ENCODE data around the gene ARHGEF37. TPM values are rescaled to one million over a fixed set of nuclear protein-coding genes. Genes with fewer than 3 reads are reported as not detected.

The ARHGEF37 gene
- total RNA-seq, 1 donor from 2014 or later: 1.1 TPM

DNA sequence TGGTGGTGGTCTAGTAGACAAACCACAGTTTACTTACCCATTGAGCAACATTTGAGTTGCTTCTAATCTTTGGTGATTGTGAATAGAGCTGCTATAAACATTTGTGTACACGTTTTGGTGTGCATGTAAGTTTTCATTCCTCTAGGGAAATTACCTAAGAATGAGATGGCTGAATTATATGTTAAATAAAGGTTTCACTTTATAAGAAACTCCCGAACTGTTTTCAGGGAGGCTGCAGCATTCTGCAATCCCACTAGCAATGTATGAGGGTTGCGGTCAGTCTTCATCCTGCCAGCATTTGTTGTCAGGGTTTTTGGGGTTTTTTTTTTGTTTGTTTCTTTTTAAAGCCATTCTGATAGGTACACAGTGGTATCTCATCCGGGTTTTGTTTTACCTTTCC is 103.1 kb downstream of the ARHGEF37 start:
- no peaks in the 10 kb centered on the region for H3K36me3 Mint-ChIP-seq (ENCODE audit: low read depth)
- peaks cover 28% of the 10 kb centered on the region for H3K27me3 Mint-ChIP-seq (ENCODE audit: low read depth)

More for the DNA sequence above, 103.1 kb downstream of the ARHGEF37 start:
- H3K27ac Mint-ChIP-seq: no peak overlapping the region
- H3K4me1 Mint-ChIP-seq (ENCODE audit: low read depth): no peaks in the 10 kb centered on the region
- no peak overlapping the region for H3K4me3 Mint-ChIP-seq (ENCODE audit: low read depth)
- no peak for DNase-seq (ENCODE audit: low spot score)
- H3K9me3 Mint-ChIP-seq: no peaks in the 10 kb centered on the region
- intact Hi-C loops (cut with micrococcal nuclease): no loop called here

Other genes with a start within 250 kb of the ARHGEF37 start
- 22.5 TPM in 2 replicates for gene GRPEL2, start 236.0 kb upstream of the ARHGEF37 start, total RNA-seq
- gene PCYOX1L, start 223.5 kb upstream of the ARHGEF37 start, total RNA-seq: 16.6 and 17.8 TPM in 2 replicates
- gene IL17B, start 202.2 kb upstream of the ARHGEF37 start, total RNA-seq: not detected in 2 replicates
- gene CSNK1A1, start 30.1 kb upstream of the ARHGEF37 start, total RNA-seq: 176 and 194 TPM in 2 replicates
- gene PPARGC1B, start 148.8 kb downstream of the ARHGEF37 start, total RNA-seq: 7.1 and 8.5 TPM in 2 replicates